PFSK-1 (cell line): Measurements from ENCODE around the gene CAD.

Source experiments
- FOXP2 ChIP-seq: optimal IDR thresholded peaks from 2 replicates; pipeline ENCODE3; 2011; ENCODE audit warnings: borderline replicate concordance, control low read depth, inconsistent platforms; ENCODE audit not compliant: insufficient read depth; ENCODE audit errors: extremely low read length, extremely low read depth
- POLR2AphosphoS5 ChIP-seq: IDR thresholded peaks from 2 replicates; pipeline ENCODE4 v1.6.1; 2012; ENCODE audit warnings: low read depth, mild to moderate bottlenecking, control low read depth, low read length, moderate library complexity
- SIN3A ChIP-seq: IDR thresholded peaks from 2 replicates; pipeline ENCODE4 v1.6.1; 2012; ENCODE audit warnings: mild to moderate bottlenecking, low read length, moderate library complexity, borderline replicate concordance; ENCODE audit not compliant: insufficient read depth
- TAF1 ChIP-seq: IDR thresholded peaks from 2 replicates; pipeline ENCODE4 v1.6.1; 2012; ENCODE audit warnings: low read length, control low read depth, borderline replicate concordance; ENCODE audit not compliant: insufficient read depth
- TF ChIP-seq, protein P1 (sequence below), 2 experiments: IDR thresholded peaks; 2 replicates each; pipeline versions ENCODE4 v1.6.1 to v1.8.0; 2011 to 2012; ENCODE audit warnings: low read depth in 2 of 2, low read length in 2 of 2, control low read depth in 1 of 2, inconsistent platforms in 1 of 2, mild to moderate bottlenecking in 1 of 2, moderate library complexity in 1 of 2; ENCODE audit not compliant: insufficient read depth in 1 of 2

CAD gene

DNA sequence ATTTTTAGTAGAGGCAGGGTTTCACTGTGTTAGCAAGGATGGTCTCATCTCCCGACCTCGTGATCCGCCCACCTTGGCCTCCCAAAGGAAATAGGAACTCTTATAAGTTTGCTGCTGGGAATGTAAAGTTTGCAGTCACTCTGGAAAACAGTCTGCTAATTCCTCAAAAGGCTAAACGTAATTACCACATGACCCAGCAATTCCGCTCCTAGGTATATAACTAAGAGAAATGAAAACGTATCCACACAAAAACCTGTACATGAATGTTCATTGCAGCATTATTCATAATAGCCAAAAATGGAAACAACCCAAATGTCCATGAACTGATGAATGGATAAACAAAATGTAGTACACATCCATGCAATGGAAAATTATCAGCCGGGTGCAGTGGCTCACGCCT lies 27.2 kb upstream of the CAD start:
- TF ChIP-seq, protein P1, sequence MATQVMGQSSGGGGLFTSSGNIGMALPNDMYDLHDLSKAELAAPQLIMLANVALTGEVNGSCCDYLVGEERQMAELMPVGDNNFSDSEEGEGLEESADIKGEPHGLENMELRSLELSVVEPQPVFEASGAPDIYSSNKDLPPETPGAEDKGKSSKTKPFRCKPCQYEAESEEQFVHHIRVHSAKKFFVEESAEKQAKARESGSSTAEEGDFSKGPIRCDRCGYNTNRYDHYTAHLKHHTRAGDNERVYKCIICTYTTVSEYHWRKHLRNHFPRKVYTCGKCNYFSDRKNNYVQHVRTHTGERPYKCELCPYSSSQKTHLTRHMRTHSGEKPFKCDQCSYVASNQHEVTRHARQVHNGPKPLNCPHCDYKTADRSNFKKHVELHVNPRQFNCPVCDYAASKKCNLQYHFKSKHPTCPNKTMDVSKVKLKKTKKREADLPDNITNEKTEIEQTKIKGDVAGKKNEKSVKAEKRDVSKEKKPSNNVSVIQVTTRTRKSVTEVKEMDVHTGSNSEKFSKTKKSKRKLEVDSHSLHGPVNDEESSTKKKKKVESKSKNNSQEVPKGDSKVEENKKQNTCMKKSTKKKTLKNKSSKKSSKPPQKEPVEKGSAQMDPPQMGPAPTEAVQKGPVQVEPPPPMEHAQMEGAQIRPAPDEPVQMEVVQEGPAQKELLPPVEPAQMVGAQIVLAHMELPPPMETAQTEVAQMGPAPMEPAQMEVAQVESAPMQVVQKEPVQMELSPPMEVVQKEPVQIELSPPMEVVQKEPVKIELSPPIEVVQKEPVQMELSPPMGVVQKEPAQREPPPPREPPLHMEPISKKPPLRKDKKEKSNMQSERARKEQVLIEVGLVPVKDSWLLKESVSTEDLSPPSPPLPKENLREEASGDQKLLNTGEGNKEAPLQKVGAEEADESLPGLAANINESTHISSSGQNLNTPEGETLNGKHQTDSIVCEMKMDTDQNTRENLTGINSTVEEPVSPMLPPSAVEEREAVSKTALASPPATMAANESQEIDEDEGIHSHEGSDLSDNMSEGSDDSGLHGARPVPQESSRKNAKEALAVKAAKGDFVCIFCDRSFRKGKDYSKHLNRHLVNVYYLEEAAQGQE (IDR thresholded peaks at IDR 0.05; ENCODE audit: insufficient read depth in 1 of 2, low read depth in 2 of 2, low read length in 2 of 2), result no peak
- TF ChIP-seq TAF1, result no peak
- no peak for TF ChIP-seq POLR2AphosphoS5
- no peak for TF ChIP-seq SIN3A
- no peak for TF ChIP-seq FOXP2

DNA sequence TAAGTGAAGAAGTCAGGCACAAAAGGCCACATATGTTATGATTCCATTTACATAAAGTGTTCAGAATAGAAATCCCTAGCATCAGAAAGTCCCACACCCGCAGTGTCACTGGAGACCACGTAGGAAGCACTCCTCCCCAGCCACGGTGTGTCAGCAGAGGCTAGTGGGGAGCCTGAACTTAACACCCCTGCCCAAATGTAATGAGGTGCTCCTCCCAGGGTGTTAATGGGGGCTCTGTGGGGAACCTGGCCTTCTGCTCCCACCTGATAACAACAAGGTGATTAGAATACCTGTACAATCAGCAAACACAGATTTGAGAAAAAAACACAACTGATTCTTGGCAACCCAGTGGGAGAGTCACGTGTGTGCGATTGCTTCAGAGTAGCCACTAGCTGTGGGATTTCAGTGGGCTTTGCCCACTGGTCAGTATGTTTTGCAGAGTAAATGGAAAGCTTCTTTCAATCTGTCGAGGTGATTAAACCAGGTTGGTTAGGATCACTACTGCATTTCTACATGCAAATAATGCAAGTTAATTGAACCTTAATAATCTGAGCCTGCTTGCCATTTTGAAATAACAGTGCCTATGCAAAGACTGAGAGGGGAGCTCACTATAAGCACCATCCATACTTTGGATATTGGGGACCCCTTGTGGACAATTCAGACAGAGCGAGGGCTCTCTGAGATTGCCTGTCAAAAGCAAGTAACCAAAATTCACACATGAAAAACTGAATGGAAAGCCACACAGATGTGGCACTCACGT lies 25.9 kb upstream of the CAD start:
- TF ChIP-seq, protein P1 (IDR thresholded peaks at IDR 0.05; ENCODE audit: insufficient read depth in 1 of 2, low read depth in 2 of 2, low read length in 2 of 2), result no peak
- TF ChIP-seq POLR2AphosphoS5 (no peak), SIN3A (no peak)

DNA sequence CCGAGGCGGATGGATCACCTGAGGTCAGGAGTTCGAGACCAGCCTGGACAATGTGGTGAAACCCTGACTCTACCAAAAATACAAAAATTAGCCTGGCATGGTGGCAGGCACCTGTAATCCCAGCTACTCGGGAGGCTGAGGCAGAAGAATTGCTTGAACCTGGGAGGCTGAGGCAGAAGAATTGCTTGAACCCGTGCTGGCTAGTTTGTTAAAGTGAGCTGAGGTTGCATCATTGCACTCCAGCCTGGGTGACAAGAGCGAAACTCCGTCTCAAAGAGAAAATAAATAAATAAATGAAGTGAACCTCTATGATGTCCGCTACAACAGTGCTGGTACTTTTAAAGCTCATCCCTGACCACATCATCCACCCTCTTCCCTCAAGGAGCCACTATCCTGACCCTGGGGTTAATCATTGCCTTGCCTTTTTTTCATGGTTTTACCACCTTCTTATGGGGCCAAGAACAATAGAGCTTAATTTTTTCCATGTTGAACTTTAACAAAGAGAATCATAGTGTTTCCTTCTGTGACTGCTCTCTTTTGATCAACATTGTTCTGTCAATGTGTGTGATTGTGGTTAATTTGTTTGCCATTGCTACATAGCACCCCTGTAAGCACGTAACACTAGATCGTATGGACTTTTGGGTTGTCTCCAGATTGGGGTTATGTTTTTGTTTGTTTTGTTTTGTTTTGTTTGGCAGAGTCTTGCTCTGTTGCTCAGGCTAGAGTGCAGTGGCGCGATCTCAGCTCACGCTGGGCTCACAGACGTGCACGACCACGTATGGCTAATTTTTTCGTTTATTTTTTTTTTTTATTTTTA lies 22.4 kb upstream of the CAD start:
- TF ChIP-seq POLR2AphosphoS5, result no peak
- TF ChIP-seq, protein P1 (IDR thresholded peaks at IDR 0.05; ENCODE audit: insufficient read depth in 1 of 2, low read depth in 2 of 2, low read length in 2 of 2), result no peak
- no peak for TF ChIP-seq SIN3A
- TF ChIP-seq FOXP2, result no peak
- TF ChIP-seq TAF1, result no peak

DNA sequence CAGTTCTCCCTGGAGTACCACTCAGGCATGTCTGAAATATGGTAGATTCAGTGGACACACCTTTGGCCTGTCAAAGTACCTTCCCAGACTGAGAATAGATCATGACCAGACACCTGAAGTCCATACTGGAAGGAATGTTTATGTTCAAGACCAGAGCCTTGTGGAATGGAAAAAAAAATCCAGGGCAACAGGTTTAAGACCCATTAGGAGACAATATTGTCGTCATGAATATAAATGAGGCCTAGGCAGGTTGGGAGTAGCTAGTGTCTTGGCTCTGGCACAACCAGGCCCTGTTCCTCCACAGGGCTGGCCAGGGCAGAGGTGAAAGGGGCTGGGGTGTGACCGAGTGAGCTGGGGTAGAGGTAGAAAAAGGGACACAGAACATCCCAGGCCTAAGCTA lies 18.5 kb upstream of the CAD start:
- TF ChIP-seq TAF1 (no peak), SIN3A (no peak), FOXP2 (no peak), POLR2AphosphoS5 (no peak)
- TF ChIP-seq, protein P1 (IDR thresholded peaks at IDR 0.05; ENCODE audit: insufficient read depth in 1 of 2, low read depth in 2 of 2, low read length in 2 of 2), result no peak
